Measurements from ENCODE around the gene VSTM5. TPM values are rescaled to one million over a fixed set of nuclear protein-coding genes. Genes with fewer than 3 reads are reported as not detected.

The VSTM5 gene
- total RNA-seq, 1 experiment from 2014 or later, result not detected

DNA sequence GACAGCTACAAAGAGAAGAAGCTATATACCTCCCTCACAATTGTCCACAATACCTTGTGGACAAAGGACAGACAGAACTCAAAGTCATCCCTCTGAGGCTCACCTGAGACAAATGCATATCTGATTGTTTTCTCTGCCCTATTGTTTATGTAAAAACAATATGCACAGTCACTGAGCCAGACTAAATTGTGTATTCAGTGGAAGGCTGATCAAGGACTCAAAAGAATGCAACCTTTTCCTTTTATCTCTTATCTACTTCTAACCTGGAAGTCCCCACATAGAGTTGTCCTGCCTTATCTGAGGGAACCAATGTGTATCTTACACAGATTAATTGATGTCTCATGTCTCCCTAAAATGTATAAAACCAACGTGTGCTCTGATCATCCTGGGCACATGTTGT is 80.3 kb downstream of the VSTM5 start:
- H3K9ac ChIP-seq (ENCODE audit: extremely low read depth, insufficient read length, low read length), result no peak overlapping the region
- DNase-seq, result no peak

More for the DNA sequence above, 80.3 kb downstream of the VSTM5 start:
- Mint-ChIP-seq H3K9me3 (peaks cover 0 to 2% of the 10 kb centered on the region in 2 experiments; a peak in 2 of 5 replicates), H3K27me3 (ENCODE audit: low read depth) (no peaks in the 10 kb centered on the region), H3K4me1 (peaks cover 0 to 6% of the 10 kb centered on the region in 2 experiments; a peak in 3 of 4 replicates), H3K4me3 (no peak overlapping the region), H3K27ac (0 out of 7 replicates have a peak overlapping the region, but pooled peaks of 1 of the 3 experiments have one; percentile 12), H3K36me3 (ENCODE audit: insufficient read depth in 1 of 3, low read depth in 3 of 3) (peaks cover 0 to 4% (median 2%) of the 10 kb centered on the region in 3 experiments; a peak in 5 of 7 replicates)
- H3K56ac ChIP-seq (ENCODE audit: insufficient read length, low read depth, low read length), result no peak overlapping the region
- no peak overlapping the region for H3K27ac ChIP-seq (ENCODE audit: insufficient read length, low read depth, low read length)
- WGBS (ENCODE audit: extremely low coverage, insufficient read length, low lambda C conversion rate), result no CpG with 5 or more reads among the region's 1 CpG
- no peak overlapping the region for H4K91ac ChIP-seq (ENCODE audit: insufficient read length, low read depth, low read length)
- H3K27me3 ChIP-seq (ENCODE audit: insufficient read depth, low read length), result no peaks in the 10 kb centered on the region
- no peaks in the 10 kb centered on the region for H3K79me1 ChIP-seq (ENCODE audit: insufficient read depth, low read depth, low read length, poor library complexity, severe bottlenecking)
- no peak overlapping the region for H3K4me2 ChIP-seq (ENCODE audit: insufficient read depth, insufficient read length, low read length)
- no peak overlapping the region for H4K8ac ChIP-seq (replicated peaks; ENCODE audit: insufficient read length, low read depth, low read length)
- no peaks in the 10 kb centered on the region for H3K79me2 ChIP-seq (ENCODE audit: insufficient read depth, low read length)
- no peaks in the 10 kb centered on the region for H4K20me1 ChIP-seq (ENCODE audit: control insufficient read depth, insufficient read depth, insufficient read length)
- no peak overlapping the region for H3T11ph ChIP-seq (ENCODE audit: low read length)
- H3K4ac ChIP-seq (ENCODE audit: low read depth, low read length), result no peak overlapping the region
- H2AK5ac ChIP-seq (ENCODE audit: insufficient read length, low read length), result no peak overlapping the region
- no peak overlapping the region for H2BK20ac ChIP-seq (ENCODE audit: low read depth, low read length, poor library complexity, severe bottlenecking)
- no peak overlapping the region for H4K5ac ChIP-seq (ENCODE audit: insufficient read length, low read depth, low read length)
- H2BK12ac ChIP-seq (ENCODE audit: insufficient read length, low read depth, low read length), result no peak overlapping the region
- TF ChIP-seq, protein P1, sequence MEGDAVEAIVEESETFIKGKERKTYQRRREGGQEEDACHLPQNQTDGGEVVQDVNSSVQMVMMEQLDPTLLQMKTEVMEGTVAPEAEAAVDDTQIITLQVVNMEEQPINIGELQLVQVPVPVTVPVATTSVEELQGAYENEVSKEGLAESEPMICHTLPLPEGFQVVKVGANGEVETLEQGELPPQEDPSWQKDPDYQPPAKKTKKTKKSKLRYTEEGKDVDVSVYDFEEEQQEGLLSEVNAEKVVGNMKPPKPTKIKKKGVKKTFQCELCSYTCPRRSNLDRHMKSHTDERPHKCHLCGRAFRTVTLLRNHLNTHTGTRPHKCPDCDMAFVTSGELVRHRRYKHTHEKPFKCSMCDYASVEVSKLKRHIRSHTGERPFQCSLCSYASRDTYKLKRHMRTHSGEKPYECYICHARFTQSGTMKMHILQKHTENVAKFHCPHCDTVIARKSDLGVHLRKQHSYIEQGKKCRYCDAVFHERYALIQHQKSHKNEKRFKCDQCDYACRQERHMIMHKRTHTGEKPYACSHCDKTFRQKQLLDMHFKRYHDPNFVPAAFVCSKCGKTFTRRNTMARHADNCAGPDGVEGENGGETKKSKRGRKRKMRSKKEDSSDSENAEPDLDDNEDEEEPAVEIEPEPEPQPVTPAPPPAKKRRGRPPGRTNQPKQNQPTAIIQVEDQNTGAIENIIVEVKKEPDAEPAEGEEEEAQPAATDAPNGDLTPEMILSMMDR (conservative IDR thresholded peaks at IDR 0.05), result no peak
- H3K9me3 ChIP-seq (ENCODE audit: control insufficient read depth, low read depth, low read length), result no peaks in the 10 kb centered on the region
- no peak overlapping the region for H2AFZ ChIP-seq (ENCODE audit: low read length)
- no peak overlapping the region for H3K18ac ChIP-seq (ENCODE audit: insufficient read length, low read depth, low read length)
- no peak overlapping the region for H3K14ac ChIP-seq (ENCODE audit: insufficient read depth, low read length)
- no peaks in the 10 kb centered on the region for H3K4me1 ChIP-seq (ENCODE audit: insufficient read depth, low read length)
- no peak overlapping the region for H2BK5ac ChIP-seq (ENCODE audit: insufficient read length, low read length)
- H2BK15ac ChIP-seq (ENCODE audit: low read depth, low read length), result no peak overlapping the region
- no peak overlapping the region for H2BK120ac ChIP-seq (ENCODE audit: low read depth, low read length, poor library complexity, severe bottlenecking)
- H3K23ac ChIP-seq (ENCODE audit: insufficient read length, low read depth, low read length), result no peak overlapping the region
- H3K23me2 ChIP-seq (ENCODE audit: insufficient read length, low read depth, low read length, poor library complexity, severe bottlenecking), result no peaks in the 10 kb centered on the region

Other genes starting within 250 kb of the VSTM5 start
- gene CEP295, start 188.9 kb downstream of the VSTM5 start, total RNA-seq (2021), result 15.3 and 17.0 TPM in 2 replicates
- gene TAF1D, start 109.1 kb downstream of the VSTM5 start, total RNA-seq (2021), result 258 and 272 TPM in 2 replicates
- 16.1 and 18.0 TPM in 2 replicates for gene C11orf54, start 108.9 kb downstream of the VSTM5 start, total RNA-seq (2021)
- 38.3 and 43.3 TPM in 2 replicates for gene MED17, start 66.3 kb downstream of the VSTM5 start, total RNA-seq (2021)
- gene HEPHL1, start 170.7 kb upstream of the VSTM5 start, total RNA-seq (2021), result 0.07 TPM in 1 of 2 replicates, not detected in the other